OCI-LY3 (cell line): ENCODE data around the gene KDM5A.

Experiments used
- H2AFZ ChIP-seq: fragments of 200-600, 300-600 bp; shearing (Covaris generic); 2 replicates; pipeline ENCODE4 v1.6.0; 2014; ENCODE audit warnings: antibody characterized with exemption, low read depth, low read length
- H3K27ac ChIP-seq: fragments of 200-600, 300-600 bp; sonication (generic); 2 replicates; pipeline ENCODE4 v1.5.1; 2014; ENCODE audit warnings: mild to moderate bottlenecking, low read length, moderate library complexity, mixed read lengths
- H3K27me3 ChIP-seq: fragments of 200-600, 300-600 bp; sonication (generic); 2 replicates; pipeline ENCODE4 v1.6.1; 2014; ENCODE audit warnings: low read depth, low read length, mixed read lengths
- H3K36me3 ChIP-seq: fragments of 200-600, 300-600 bp; sonication (generic); replicated peaks from 2 replicates; pipeline ENCODE3; 2014; ENCODE audit warnings: low read depth, low read length, mixed read lengths
- H3K4me1 ChIP-seq: fragments of 300-600, 200-600 bp; sonication (generic); 2 replicates; pipeline ENCODE4 v1.6.1; 2014; ENCODE audit warnings: low read length, mixed read lengths
- H3K4me2 ChIP-seq: fragments of 200-600, 300-600 bp; sonication (generic); 2 replicates; pipeline ENCODE4 v1.6.1; 2014; ENCODE audit warnings: low read length, mixed read lengths
- H3K4me3 ChIP-seq: fragments of 300-600, 200-600 bp; sonication (generic); 2 replicates; pipeline ENCODE4 v1.5.1; 2014; ENCODE audit warnings: antibody characterized with exemption, mild to moderate bottlenecking, low read length, moderate library complexity
- H3K79me2 ChIP-seq: fragments of 300-600, 200-600 bp; shearing (Covaris generic); 2 replicates; pipeline ENCODE4 v1.6.1; 2014; ENCODE audit warnings: mild to moderate bottlenecking, low read length, mixed read lengths
- H3K9ac ChIP-seq: fragments of 300-600, 200-600 bp; shearing (Covaris generic); 2 replicates; pipeline ENCODE4 v1.6.0; 2014; ENCODE audit warnings: mild to moderate bottlenecking, low read length, moderate library complexity
- H3K9me3 ChIP-seq: fragments of 200-600, 300-600 bp; shearing (Covaris generic); 2 replicates; pipeline ENCODE4 v1.6.1; 2014; ENCODE audit warnings: low read length, mixed read lengths; ENCODE audit not compliant: insufficient read depth
- H4K20me1 ChIP-seq: fragments of 200-600, 300-600 bp; sonication (generic); 2 replicates; pipeline ENCODE4 v1.6.1; 2016; ENCODE audit warnings: low read length, mixed read lengths; ENCODE audit not compliant: insufficient read depth
- EZH2phosphoT487 ChIP-seq: fragments of 200-600 bp; shearing (Covaris generic); IDR thresholded peaks from 2 replicates; pipeline ENCODE4 v1.6.1; 2018; ENCODE audit warnings: antibody characterized with exemption, mixed run types, low read depth
- TF ChIP-seq, protein P1 (sequence below): fragments of 200-600, 300-600 bp; sonication (generic); IDR thresholded peaks from 2 replicates; pipeline ENCODE4 v1.5.1; 2014; ENCODE audit warnings: antibody characterized with exemption, low read length, low read depth

The KDM5A gene

DNA sequence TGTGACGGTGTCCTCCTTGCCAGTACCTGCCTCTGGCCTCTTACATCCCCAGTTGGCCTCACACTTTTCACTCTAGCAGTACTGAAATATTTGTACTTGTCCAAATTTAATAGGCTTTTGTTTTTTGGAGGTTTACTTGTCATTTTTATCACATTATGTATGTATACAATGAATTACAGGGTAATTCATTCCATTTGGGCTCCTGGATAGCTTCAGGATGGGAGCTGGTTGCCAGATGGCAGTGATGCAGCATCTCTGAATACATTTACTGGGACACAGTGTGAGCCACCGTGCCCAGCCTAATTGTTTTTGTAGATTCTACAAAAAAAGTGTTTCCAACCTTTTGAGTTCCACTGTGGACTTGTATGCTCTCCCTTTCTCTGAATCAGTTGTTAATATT lies 25.7 kb upstream of the KDM5A start:
- no peak overlapping the region for H3K27ac ChIP-seq
- H3K79me2 ChIP-seq: no peaks in the 10 kb centered on the region
- TF ChIP-seq, protein P1, sequence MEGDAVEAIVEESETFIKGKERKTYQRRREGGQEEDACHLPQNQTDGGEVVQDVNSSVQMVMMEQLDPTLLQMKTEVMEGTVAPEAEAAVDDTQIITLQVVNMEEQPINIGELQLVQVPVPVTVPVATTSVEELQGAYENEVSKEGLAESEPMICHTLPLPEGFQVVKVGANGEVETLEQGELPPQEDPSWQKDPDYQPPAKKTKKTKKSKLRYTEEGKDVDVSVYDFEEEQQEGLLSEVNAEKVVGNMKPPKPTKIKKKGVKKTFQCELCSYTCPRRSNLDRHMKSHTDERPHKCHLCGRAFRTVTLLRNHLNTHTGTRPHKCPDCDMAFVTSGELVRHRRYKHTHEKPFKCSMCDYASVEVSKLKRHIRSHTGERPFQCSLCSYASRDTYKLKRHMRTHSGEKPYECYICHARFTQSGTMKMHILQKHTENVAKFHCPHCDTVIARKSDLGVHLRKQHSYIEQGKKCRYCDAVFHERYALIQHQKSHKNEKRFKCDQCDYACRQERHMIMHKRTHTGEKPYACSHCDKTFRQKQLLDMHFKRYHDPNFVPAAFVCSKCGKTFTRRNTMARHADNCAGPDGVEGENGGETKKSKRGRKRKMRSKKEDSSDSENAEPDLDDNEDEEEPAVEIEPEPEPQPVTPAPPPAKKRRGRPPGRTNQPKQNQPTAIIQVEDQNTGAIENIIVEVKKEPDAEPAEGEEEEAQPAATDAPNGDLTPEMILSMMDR: no peak
- TF ChIP-seq EZH2phosphoT487: no peak
- H3K27me3 ChIP-seq: no peaks in the 10 kb centered on the region
- no peak overlapping the region for H3K9ac ChIP-seq
- no peaks in the 10 kb centered on the region for H4K20me1 ChIP-seq
- H3K4me2 ChIP-seq: no peak overlapping the region
- H2AFZ ChIP-seq: no peak overlapping the region
- no peaks in the 10 kb centered on the region for H3K4me1 ChIP-seq
- no peak overlapping the region for H3K4me3 ChIP-seq
- peaks cover 20% of the 10 kb centered on the region for H3K36me3 ChIP-seq
- no peaks in the 10 kb centered on the region for H3K9me3 ChIP-seq

DNA sequence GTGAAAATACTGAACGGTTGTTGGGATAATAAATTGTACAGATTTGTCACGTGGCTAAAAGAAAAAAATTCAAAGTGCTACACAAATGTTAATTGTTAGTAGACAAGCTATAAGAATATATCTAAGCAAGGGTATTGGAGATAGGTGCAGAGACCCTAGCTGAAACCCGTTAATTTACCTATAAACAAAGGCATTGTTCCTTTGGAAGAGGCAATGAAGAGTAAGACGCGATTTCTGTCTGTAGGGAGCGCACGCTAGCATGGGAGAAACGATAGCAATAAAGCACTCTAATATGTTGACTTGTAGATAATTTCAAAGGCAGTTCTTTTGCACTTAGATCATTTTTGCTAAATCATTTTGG lies 12.9 kb upstream of the KDM5A start:
- H3K36me3 ChIP-seq: no peaks in the 10 kb centered on the region
- no peaks in the 10 kb centered on the region for H3K9me3 ChIP-seq
- H3K4me3 ChIP-seq: peak overlapping the region; percentile 92
- peak overlapping the region; percentile 93 for H2AFZ ChIP-seq
- H3K4me2 ChIP-seq: peak overlapping the region; percentile 95
- H3K9ac ChIP-seq: peak overlapping the region; percentile 85
- peaks cover 10% of the 10 kb centered on the region for H3K4me1 ChIP-seq
- H3K79me2 ChIP-seq: peaks cover 20% of the 10 kb centered on the region
- no peaks in the 10 kb centered on the region for H4K20me1 ChIP-seq
- TF ChIP-seq, protein P1: peak; percentile 22; the same call in 1 of the 2 replicates
- no peak for TF ChIP-seq EZH2phosphoT487
- peak overlapping the region; percentile 41; the same call in 1 of the 2 replicates for H3K27ac ChIP-seq
- no peaks in the 10 kb centered on the region for H3K27me3 ChIP-seq

DNA sequence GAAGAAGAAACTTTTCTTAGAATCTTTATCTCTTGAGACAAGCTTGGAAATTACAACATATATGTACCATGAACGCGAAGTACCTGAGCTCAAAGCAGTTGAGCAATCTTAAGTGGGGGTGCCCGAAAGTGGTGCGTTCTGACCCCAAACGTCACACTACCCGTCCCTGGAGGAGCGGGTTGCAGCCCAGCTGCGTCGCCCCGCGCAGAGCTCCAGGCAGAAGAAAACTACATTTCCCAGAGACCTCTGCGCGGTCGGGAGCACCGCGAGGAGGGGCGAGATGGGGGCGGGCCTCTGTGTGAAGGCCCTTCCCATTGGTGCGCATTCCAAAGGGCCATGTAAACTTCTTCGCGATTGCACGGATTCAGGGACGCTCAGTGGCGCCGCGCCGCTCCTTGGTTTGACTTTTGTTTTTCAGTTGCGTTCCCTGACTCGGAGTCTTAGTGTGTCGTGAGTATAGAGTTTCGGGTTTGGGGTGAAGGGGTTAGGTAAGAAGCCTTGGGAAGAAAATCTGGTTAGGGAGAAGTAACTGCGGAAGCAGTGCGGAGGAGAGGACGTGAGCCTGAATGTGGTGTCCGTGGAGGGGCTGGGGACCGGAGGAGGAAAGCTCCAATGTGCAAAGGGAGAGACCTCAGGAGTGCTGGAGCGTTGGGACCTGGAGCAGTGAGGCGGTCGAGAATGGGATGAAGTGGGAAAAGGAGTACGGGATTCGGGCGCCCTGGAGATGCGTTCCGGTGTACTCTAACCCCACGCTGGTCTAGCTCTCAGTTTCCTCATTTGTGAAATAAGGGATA lies 12.3 kb upstream of the KDM5A start, which contains the start of gene CCDC77:
TSS of gene CCDC77 (plus strand) at position 410 of the 794 bp plus-strand sequence. CDS start 7,740 bp downstream, outside the sequence.
- Histone ChIP-seq H3K4me2 (peak within 1 kb of the TSS; percentile 95), H3K27me3 (no peaks in the 10 kb centered on the region), H3K9ac (peak within 1 kb of the TSS; percentile 85), H3K9me3 (no peaks in the 10 kb centered on the region), H2AFZ (peak within 1 kb of the TSS; percentile 93), H3K4me1 (peaks cover 10% of the 10 kb centered on the region), H3K79me2 (peaks cover 20% of the 10 kb centered on the region), H4K20me1 (no peaks in the 10 kb centered on the region), H3K36me3 (no peaks in the 10 kb centered on the region), H3K4me3 (peak within 1 kb of the TSS; percentile 92), H3K27ac (peak within 1 kb of the TSS; percentile 41; the same call in 1 of the 2 replicates)
- TF ChIP-seq, protein P1: peak; percentile 30
- no peak for TF ChIP-seq EZH2phosphoT487

DNA sequence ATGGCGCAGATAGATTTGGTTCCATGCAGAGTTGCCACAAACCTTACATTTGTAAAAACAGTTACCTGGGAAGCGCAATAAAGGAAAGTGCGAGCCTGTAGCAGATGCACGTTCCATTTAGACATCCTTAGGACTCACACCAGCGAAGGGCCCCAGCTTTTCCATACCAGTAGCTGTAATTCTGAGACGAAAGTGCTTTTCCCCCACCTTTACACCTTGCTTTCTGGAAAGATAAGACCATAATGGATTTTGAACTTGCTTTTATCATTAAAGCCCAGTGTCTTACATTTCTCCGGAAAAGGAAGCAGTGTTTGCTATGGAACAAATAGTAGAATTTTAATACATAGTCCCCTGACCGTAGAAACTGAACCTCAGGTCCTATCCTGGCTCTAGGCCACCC lies 11.7 kb upstream of the KDM5A start:
- Histone ChIP-seq H2AFZ (peak overlapping the region; percentile 90), H3K4me1 (peaks cover 10% of the 10 kb centered on the region), H4K20me1 (no peaks in the 10 kb centered on the region), H3K36me3 (no peaks in the 10 kb centered on the region), H3K4me3 (peak overlapping the region; percentile 92), H3K27me3 (no peaks in the 10 kb centered on the region), H3K27ac (no peak overlapping the region), H3K79me2 (peaks cover 20% of the 10 kb centered on the region), H3K9ac (peak overlapping the region; percentile 53), H3K9me3 (no peaks in the 10 kb centered on the region), H3K4me2 (peak overlapping the region; percentile 83)
- TF ChIP-seq EZH2phosphoT487: no peak
- TF ChIP-seq, protein P1: no peak
